Right atrium auricular region (tissue), 2 donors: ENCODE data around the gene MTIF2. TPM values are rescaled to one million over a fixed set of nuclear protein-coding genes. Genes with fewer than 3 reads are reported as not detected.
"Not testable (repeated sequence)": the region's sequence is repeated elsewhere in the genome, so short reads cannot be mapped to it uniquely, and the experiment has no call there.

Experiments
- DNase-seq: peaks from one replicate; pipeline ENCODE4 v3.0.0-alpha.2; 2019; ENCODE audit warnings: low spot score
- H3K27ac ChIP-seq, 2 donors: fragments of 200-600 bp; sonication (generic); 1 replicate in 1 of 2; 2 replicates in 1 of 2; pipeline ENCODE4 v1.5.1; 2016 to 2019
- H3K27me3 ChIP-seq, 2 donors: fragments of 200-600 bp; sonication (generic); one replicate each; pipeline versions ENCODE4 v1.5.1 to v1.6.0; 2017 to 2019
- H3K36me3 ChIP-seq: fragments of 200-600 bp; sonication (generic); one replicate; pipeline ENCODE4 v1.5.1; 2016
- H3K4me1 ChIP-seq, 2 donors: fragments of 200-600 bp; sonication (generic); one replicate each; pipeline versions ENCODE4 v1.5.1 to v1.6.0; 2017 to 2019
- H3K4me3 ChIP-seq, 2 donors: fragments of 200-600 bp; sonication (generic); 1 replicate in 1 of 2; 2 replicates in 1 of 2; pipeline ENCODE4 v1.5.1; 2017 to 2019; ENCODE audit warnings: mild to moderate bottlenecking in 1 of 2, moderate library complexity in 1 of 2
- H3K9me3 ChIP-seq, 2 donors: fragments of 200-600 bp; sonication (generic); one replicate each; pipeline ENCODE4 v1.5.1; 2019
- total RNA-seq, 2 donors: library from RNA; depleted of rRNA; stranded (reverse); fragments of >200 nt; gene quantifications; one replicate each; pipeline ENCODE4 v1.1.0, GENCODE V29; 2016
- TF ChIP-seq, protein P1 (sequence below), 2 donors: fragments of 200-600 bp; sonication (generic); IDR thresholded peaks; one replicate each; pipeline ENCODE4 v1.5.1; 2019; ENCODE audit warnings: antibody characterized with exemption in 2 of 2

Gene MTIF2
- total RNA-seq, 2 donors from 2014 or later: 25.1 to 29.8 TPM

DNA sequence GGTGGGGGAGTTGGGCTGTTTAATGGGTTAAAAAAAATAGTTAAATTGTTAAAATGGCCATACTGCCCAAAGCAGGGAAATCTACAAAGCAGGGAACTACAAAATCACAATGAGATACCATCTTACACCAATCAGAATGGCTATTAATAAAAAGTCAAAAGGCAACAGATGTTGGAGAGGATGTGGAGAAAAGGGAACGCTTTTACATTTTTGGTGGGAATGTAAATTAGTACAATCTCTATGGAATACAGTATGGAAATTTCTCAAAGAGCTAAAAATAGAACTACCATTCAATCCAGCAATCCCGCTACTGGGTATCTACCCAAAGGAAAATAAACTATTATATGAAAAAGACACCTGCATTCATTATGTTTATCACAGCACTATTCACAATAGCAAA, 64.1 kb downstream of the MTIF2 start:
- no peaks in the 10 kb centered on the region for H3K27me3 ChIP-seq
- H3K4me1 ChIP-seq: no peaks in the 10 kb centered on the region
- TF ChIP-seq, protein P1, sequence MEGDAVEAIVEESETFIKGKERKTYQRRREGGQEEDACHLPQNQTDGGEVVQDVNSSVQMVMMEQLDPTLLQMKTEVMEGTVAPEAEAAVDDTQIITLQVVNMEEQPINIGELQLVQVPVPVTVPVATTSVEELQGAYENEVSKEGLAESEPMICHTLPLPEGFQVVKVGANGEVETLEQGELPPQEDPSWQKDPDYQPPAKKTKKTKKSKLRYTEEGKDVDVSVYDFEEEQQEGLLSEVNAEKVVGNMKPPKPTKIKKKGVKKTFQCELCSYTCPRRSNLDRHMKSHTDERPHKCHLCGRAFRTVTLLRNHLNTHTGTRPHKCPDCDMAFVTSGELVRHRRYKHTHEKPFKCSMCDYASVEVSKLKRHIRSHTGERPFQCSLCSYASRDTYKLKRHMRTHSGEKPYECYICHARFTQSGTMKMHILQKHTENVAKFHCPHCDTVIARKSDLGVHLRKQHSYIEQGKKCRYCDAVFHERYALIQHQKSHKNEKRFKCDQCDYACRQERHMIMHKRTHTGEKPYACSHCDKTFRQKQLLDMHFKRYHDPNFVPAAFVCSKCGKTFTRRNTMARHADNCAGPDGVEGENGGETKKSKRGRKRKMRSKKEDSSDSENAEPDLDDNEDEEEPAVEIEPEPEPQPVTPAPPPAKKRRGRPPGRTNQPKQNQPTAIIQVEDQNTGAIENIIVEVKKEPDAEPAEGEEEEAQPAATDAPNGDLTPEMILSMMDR (IDR thresholded peaks at IDR 0.05): no peak
- no peak overlapping the region for H3K4me3 ChIP-seq
- no peaks in the 10 kb centered on the region for H3K36me3 ChIP-seq
- peaks cover 0 to 8% of the 10 kb centered on the region in 2 donors for H3K9me3 ChIP-seq
- no peak overlapping the region for H3K27ac ChIP-seq
- DNase-seq: no peak

DNA sequence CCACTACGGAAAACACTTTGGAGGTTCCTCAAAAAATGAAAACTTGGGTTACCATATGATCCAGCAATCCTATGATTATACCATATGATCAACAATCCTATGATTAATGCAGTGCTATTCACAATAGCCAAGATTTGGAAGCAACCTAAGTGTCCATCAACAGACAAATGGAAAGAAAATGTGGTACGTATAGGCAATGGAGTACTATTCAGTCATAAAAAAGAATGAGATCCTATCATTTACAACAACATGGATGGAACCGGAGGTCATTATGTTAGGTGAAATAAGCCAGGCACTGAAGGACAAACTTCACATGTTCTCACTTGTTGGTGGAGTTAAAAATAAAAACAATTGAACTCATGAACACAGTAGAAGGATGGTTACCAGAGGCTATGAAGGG, 64.5 kb downstream of the MTIF2 start:
- TF ChIP-seq, protein P1 (IDR thresholded peaks at IDR 0.05): no peak
- no peak overlapping the region for H3K27ac ChIP-seq
- H3K27me3 ChIP-seq: no peaks in the 10 kb centered on the region
- no peaks in the 10 kb centered on the region for H3K4me1 ChIP-seq
- H3K9me3 ChIP-seq: peaks cover 0 to 8% of the 10 kb centered on the region in 2 donors
- H3K4me3 ChIP-seq: no peak overlapping the region
- H3K36me3 ChIP-seq: no peaks in the 10 kb centered on the region
- DNase-seq: no peak

DNA sequence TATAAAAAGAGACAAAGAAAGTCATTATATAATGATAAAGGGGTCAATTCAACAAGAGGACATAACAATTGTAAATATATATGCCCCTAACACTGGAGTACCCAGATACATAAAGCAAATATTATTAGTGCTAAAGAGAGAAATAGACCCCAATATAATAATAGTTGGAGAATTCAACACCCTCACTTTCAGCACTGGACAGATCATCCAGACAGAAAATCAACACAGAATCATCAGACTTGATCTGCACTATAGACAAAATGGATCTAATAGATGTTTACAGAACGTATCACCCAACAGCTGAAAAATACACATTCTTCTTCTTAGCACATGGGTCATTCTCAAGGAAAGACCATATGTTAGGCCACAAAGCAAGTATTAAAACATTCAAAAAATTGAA, 68.6 kb downstream of the MTIF2 start:
- TF ChIP-seq, protein P1 (IDR thresholded peaks at IDR 0.05): no peak
- H3K4me3 ChIP-seq: no peak overlapping the region
- peaks cover 0 to 8% of the 10 kb centered on the region in 2 donors for H3K9me3 ChIP-seq
- no peak overlapping the region for H3K27ac ChIP-seq
- H3K4me1 ChIP-seq: no peaks in the 10 kb centered on the region
- peaks cover 7% of the 10 kb centered on the region for H3K36me3 ChIP-seq
- H3K27me3 ChIP-seq: no peaks in the 10 kb centered on the region
- no peak for DNase-seq

DNA sequence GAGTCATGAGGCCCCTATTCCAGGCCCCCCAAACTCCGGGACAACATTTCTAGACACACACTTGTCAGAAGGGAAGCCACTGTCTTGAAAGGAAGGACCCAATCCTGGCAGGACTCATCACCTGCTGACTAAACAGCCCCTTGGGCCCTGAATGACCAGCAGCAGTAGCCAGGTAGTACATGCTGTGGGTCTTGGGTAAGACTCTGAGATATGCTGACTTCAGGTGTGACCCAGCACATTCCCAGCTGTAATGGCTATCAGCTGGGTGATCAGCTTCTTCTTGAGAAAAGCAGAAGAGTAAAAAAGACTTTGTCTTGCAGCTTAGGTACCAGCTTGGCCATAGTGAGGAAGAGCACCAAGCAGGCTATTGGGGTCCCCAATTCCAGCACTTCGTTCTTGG, 72.5 kb downstream of the MTIF2 start:
- TF ChIP-seq, protein P1 (IDR thresholded peaks at IDR 0.05): no peak
- DNase-seq: no peak
- no peak overlapping the region for H3K27ac ChIP-seq
- peaks cover 7% of the 10 kb centered on the region for H3K36me3 ChIP-seq
- H3K4me3 ChIP-seq: no peak overlapping the region
- H3K4me1 ChIP-seq: no peaks in the 10 kb centered on the region
- H3K27me3 ChIP-seq: no peaks in the 10 kb centered on the region
- peaks cover 0 to 8% of the 10 kb centered on the region in 2 donors for H3K9me3 ChIP-seq

DNA sequence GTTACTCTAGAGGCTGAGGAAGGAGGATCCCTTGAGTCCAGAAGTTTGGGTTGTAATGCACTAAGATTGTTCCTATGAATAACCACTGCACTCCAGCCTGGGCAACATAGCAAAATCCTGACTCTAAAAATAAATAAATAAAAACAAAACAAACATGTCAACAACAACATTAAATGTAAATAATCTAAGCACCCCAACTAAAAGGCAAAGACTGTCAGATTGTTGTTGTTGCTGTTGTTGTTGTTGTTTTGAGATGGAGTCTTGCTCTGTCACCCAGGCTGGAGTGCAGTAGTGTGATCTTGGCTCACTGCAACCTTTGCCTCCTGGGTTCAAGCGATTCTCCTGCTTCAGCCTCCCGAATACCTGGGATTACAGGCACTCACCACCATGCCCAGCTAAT, 77.1 kb downstream of the MTIF2 start:
- not testable (repeated sequence) for DNase-seq, H3K9me3 ChIP-seq, H3K27ac ChIP-seq, H3K4me1 ChIP-seq, H3K4me3 ChIP-seq, H3K27me3 ChIP-seq, H3K36me3 ChIP-seq

DNA sequence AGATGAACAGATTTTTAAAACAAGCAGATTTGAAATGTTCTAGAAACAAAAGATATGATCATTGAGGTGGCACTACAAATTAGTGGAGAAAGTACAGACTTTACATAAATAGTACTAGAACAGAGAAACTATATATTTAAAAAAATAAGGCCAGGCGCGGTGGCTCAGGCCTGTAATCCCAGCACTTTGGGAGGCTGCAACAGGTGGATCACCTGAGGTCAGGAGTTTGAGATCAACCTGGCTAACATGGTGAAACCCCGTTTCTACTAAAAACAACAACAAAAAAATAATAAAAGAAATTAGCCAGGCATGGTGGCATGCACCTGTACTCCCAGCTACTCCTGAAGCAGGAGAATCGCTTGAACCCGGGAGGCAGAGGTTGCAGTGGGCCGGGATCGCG, 82.2 kb downstream of the MTIF2 start:
- DNase-seq, H3K4me1 ChIP-seq, H3K36me3 ChIP-seq, H3K4me3 ChIP-seq, H3K27me3 ChIP-seq, H3K9me3 ChIP-seq, H3K27ac ChIP-seq: not testable (repeated sequence)

Other genes with a start within 250 kb of the MTIF2 start
- gene RTN4, start 218.8 kb downstream of the MTIF2 start, total RNA-seq: 100 to 1,000 TPM; 152 to 203 TPM
- 1 to 10 TPM; 4.6 to 9.5 TPM for gene CLHC1, start 36.9 kb downstream of the MTIF2 start, total RNA-seq
- gene RPS27A, start 36.5 kb downstream of the MTIF2 start, total RNA-seq: 1,000 to 10,000 TPM in 1 of 2 donors, 100 to 1,000 TPM in 1; 613 to 1,505 TPM
- gene CCDC88A, start 150.6 kb upstream of the MTIF2 start, total RNA-seq: 10 to 100 TPM; 21.5 to 26.4 TPM